LNCAP (cell line): ENCODE measurements around the gene FBLN1.

Experiments
- TF ChIP-seq, protein P1 (sequence below): fragments of 450-650 bp; IDR thresholded peaks from 2 replicates; pipeline ENCODE4 v1.5.1; 2017; ENCODE audit warnings: mild to moderate bottlenecking

FBLN1 gene

DNA sequence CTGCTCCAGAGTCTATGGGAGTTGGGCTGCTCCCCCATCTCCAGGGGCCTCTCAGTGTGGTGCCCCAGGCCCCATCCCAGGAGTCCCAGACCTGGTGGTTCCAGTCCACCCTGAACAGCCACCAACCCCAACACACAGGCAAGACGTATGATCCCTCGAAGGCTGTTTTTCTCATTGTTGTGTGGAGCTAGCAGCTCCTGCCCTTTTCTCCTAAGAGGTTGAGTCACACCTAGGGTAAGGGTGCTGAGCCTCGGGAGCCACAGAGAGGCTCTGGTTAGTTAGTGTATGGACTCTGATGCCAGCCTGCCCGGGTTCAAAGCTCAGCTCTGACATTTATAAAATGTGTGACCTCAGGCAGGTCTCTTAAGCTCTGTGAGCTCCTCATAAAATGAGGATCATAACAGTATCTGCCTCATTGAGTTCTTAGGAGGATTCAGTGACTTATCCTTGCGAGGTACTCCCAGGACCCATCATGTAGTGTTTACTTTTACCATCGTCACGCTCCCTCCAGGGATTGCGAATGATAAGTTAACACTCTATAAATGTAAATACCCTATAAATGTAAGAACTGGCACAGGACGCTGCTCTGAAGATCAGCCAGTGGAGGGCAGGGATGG, 47.2 kb downstream of the FBLN1 start:
- TF ChIP-seq, protein P1, sequence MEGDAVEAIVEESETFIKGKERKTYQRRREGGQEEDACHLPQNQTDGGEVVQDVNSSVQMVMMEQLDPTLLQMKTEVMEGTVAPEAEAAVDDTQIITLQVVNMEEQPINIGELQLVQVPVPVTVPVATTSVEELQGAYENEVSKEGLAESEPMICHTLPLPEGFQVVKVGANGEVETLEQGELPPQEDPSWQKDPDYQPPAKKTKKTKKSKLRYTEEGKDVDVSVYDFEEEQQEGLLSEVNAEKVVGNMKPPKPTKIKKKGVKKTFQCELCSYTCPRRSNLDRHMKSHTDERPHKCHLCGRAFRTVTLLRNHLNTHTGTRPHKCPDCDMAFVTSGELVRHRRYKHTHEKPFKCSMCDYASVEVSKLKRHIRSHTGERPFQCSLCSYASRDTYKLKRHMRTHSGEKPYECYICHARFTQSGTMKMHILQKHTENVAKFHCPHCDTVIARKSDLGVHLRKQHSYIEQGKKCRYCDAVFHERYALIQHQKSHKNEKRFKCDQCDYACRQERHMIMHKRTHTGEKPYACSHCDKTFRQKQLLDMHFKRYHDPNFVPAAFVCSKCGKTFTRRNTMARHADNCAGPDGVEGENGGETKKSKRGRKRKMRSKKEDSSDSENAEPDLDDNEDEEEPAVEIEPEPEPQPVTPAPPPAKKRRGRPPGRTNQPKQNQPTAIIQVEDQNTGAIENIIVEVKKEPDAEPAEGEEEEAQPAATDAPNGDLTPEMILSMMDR = no peak

DNA sequence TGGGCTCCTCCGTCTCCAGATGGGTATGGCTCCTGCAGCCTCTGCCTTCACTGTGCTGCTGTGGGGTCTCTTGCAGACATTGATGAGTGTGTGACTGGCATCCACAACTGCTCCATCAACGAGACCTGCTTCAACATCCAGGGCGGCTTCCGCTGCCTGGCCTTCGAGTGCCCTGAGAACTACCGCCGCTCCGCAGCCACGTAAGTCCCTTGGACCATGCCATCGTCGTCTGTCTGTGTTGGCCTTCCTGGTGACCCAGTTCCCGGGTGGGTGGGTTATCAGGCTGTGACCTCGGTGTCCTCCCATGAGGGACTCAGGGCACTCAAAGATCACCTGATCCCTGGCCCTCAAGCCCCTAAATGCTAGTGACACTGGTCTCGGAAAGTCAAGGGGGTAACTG, 47.7 kb downstream of the FBLN1 start:
- TF ChIP-seq, protein P1 = no peak

DNA sequence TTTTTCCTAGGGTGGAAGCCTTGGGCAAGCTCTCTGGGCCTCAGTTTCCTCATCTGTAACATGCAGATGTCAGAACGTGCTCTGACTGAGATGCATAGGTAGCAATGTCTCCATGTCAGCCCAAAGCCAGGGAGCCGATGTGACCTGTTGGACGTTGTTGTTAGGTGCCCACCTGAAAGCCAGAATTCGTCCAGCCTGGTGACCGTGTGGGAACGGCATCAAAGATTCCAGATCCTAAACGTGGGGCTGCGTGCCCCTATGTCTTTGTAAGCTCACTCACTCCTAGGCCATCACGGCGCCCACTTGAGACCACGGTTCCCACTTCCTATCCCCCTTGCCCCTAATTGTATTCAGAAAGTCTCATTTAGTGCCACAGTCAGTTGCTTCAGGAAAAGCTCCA, 48.2 kb downstream of the FBLN1 start:
- TF ChIP-seq, protein P1 = no peak

DNA sequence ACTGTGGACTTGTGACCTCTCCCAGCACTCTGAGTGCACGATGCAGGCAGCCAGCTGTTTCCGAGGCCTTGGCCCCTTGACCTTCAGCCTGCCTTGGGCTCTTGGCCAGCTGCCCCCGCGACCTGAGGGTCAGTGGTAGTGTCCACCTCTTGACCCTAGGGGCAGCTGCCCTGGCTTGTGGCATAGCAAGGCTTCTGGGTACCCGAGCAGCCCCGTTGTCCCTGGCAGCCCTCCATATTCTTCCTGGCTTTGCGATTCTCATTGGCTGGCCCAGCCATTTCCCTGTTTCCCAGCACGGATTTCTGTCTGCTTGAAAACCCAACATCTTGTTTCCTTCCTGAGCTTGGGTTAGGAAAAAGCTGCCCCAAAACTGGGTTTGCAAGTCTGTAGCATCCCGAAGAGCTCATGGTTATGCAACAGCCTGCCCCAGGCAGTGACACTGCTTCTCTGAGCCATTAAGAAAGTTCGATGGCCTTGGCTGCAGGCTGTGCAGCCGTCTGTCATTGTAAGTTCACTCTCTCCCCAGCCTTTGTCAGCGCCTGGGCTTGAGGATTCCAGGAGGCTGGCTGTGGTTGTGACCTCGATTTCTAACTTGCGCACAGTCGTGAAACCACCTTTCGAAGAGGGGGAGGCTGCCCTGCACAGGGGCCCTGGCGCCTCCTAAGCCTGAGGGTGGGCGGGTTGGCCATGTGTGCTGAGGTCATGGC, 48.8 kb downstream of the FBLN1 start:
- TF ChIP-seq, protein P1 = no peak

DNA sequence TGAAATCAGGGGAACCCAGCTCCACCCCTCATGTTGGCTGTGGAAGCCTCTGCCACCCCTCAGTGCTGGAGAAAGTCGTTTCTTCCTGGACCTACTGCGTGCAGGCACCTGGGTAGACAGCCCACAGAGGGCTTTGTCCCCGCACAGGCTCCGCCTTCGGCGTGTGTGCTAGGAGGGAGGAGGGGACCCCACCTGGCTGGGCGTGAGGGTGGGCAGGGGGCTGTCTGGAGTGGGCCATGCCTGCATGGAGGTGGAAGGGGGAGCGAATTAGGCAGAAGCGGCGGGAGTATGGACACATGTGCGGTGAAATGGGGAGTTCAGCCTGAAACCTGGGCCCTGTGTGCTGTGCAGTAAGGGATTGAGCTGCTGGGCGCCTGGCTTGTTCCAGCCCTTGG, 49.3 kb downstream of the FBLN1 start:
- TF ChIP-seq, protein P1 = no peak

DNA sequence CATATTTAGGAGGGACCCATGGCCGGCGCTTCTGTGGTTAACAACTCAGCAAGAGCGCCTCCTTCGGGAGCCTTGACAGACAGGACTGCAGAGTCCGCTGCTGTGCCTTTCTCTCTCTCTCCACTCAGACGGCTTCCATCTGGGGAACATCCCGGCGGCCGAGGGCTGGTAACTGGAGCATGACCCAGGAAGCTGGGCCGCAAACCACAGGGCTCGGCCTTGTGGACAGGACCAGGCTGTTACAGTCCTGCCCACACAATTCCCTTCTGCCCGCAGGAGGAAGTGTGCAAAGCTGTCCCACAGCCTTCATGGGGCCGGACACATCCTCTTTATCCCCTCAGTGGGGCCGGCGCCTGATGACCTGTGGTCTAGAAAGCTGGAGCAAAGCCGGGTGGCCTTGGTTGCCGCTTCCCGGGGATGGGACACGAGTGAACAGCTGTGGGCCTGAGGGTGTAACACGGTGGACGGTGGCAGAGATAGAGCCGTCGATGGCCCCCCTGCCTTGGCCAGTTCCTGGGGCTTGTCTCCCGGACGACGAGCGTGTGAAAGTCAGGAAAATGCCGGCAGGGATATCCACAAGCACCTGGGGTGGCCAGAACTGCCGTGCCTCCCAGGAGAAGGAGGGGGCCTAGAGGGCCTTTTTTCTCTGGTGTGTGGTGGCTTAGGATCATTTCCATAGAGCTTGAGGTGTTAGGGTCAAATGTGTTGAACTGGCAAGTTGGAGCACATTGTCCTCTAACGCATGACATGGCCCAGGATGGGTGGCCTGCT, 50.1 kb downstream of the FBLN1 start:
- TF ChIP-seq, protein P1 = no peak

DNA sequence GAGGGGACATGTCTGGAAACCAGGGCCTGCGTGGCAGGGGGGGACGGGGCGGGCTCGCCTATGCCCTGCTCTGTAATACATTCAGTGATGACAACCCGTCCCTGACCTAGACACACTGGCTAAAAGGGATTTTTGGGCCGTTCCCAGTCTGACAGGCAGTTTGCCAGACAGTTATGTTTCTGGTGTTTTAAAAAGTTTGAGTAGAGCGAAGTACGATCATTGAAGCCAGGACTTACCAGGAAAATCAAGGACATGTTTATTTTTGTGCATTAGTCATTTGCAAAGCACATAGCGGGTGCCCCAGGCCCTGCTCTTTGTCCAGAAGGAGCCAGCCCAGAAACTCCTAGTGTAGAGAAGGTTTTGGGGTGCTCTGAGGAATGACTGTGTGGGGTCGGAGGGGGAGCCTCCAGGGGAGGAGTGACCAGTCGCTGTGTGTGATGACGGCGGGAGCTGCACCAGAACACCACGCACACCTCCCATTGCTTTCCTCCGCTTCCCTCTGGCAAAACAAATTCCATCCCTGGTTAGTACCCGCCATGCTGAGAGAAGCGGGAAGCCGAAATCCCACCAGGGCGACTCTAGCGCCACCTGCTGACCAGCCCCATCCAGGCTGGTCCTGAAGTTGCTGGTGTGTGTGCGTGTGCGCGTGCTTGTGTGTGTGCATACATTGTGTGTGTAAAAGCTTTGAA, 50.8 kb downstream of the FBLN1 start:
- TF ChIP-seq, protein P1 = peak; percentile 96
